GM23338 (cell line): Measurements from ENCODE around the gene MTA1. TPM values are rescaled to one million over a fixed set of nuclear protein-coding genes. Genes with fewer than 3 reads are reported as not detected.

Experiments used
- ATAC-seq: fragments of 200-7000 bp; cut with Tn5 transposase; 3 replicates; pipeline ENCODE4 v1.9.1; 2020
- DNase-seq: peaks from one replicate; pipeline ENCODE4 v3.0.0-alpha.2; 2015; ENCODE audit warnings: low spot score
- H2AFZ ChIP-seq: fragments of 200-600 bp; sonication (generic); 2 replicates; pipeline ENCODE4 v1.8.0; 2016; ENCODE audit warnings: antibody characterized with exemption, mild to moderate bottlenecking, moderate library complexity
- H3F3A ChIP-seq: fragments of 200-600 bp; sonication (generic); replicated peaks from 2 replicates; pipeline ENCODE4 v1.8.0; 2017; ENCODE audit warnings: antibody characterized with exemption, mixed run types, low read depth
- H3K27ac ChIP-seq: fragments of 200-600 bp; sonication (generic); 2 replicates; pipeline ENCODE4 v1.6.1; 2016; ENCODE audit warnings: low read depth
- H3K27me3 ChIP-seq: fragments of 200-600 bp; sonication (generic); 2 replicates; pipeline ENCODE4 v1.8.0; 2016; ENCODE audit warnings: mild to moderate bottlenecking, mixed run types, moderate library complexity; ENCODE audit not compliant: insufficient read depth
- H3K36me3 ChIP-seq: fragments of 200-600 bp; sonication (generic); 2 replicates; pipeline ENCODE4 v1.8.0; 2016; ENCODE audit warnings: mild to moderate bottlenecking; ENCODE audit not compliant: insufficient read depth
- H3K4me1 ChIP-seq: fragments of 200-600 bp; sonication (generic); 2 replicates; pipeline ENCODE4 v1.8.0; 2016; ENCODE audit warnings: mild to moderate bottlenecking, moderate library complexity; ENCODE audit not compliant: insufficient read depth
- H3K4me2 ChIP-seq: fragments of 200-600 bp; sonication (generic); 2 replicates; pipeline ENCODE4 v1.7.1; 2017; ENCODE audit warnings: mixed run types
- H3K4me3 ChIP-seq: fragments of 200-600 bp; sonication (generic); 2 replicates; pipeline ENCODE4 v1.6.1; 2016; ENCODE audit warnings: mixed run types
- H3K79me2 ChIP-seq: fragments of 200-600 bp; sonication (generic); replicated peaks from 2 replicates; pipeline ENCODE4 v1.8.0; 2017; ENCODE audit warnings: mild to moderate bottlenecking; ENCODE audit not compliant: insufficient read depth
- H3K9me2 ChIP-seq: fragments of 200-600 bp; sonication (generic); 2 replicates; pipeline ENCODE4 v1.8.0; 2017; ENCODE audit not compliant: insufficient read depth
- H4K20me1 ChIP-seq: fragments of 200-600 bp; sonication (generic); replicated peaks from 2 replicates; pipeline ENCODE4 v1.8.0; 2017; ENCODE audit warnings: mild to moderate bottlenecking; ENCODE audit not compliant: insufficient read depth
- H3K27ac Mint-ChIP-seq: 2 replicates; pipeline ENCODE4 v1.8.0; 2020; ENCODE audit warnings: inconsistent platforms, mild to moderate bottlenecking, moderate library complexity, mixed read lengths
- H3K27me3 Mint-ChIP-seq: 3 replicates; pipeline ENCODE4 v1.8.0; 2022; ENCODE audit warnings: low read depth, mild to moderate bottlenecking, moderate library complexity, mixed read lengths, inconsistent platforms; ENCODE audit not compliant: insufficient read depth, poor library complexity
- H3K36me3 Mint-ChIP-seq: 3 replicates; pipeline ENCODE4 v1.8.0; 2021; ENCODE audit warnings: low read depth, mild to moderate bottlenecking, inconsistent platforms, moderate library complexity, mixed read lengths
- H3K4me1 Mint-ChIP-seq: 3 replicates; pipeline ENCODE4 v1.8.0; 2020; ENCODE audit warnings: mild to moderate bottlenecking, inconsistent platforms, mixed read lengths
- H3K4me3 Mint-ChIP-seq: 3 replicates; pipeline ENCODE4 v1.8.0; 2021; ENCODE audit warnings: moderate library complexity, mild to moderate bottlenecking, inconsistent platforms, mixed read lengths
- H3K9me3 Mint-ChIP-seq: 3 replicates; pipeline ENCODE4 v1.8.0; 2020; ENCODE audit warnings: moderate library complexity, mild to moderate bottlenecking, inconsistent platforms, mixed read lengths
- CREB1 ChIP-seq: fragments of 250-450 bp; sonication (Bioruptor Pico); IDR thresholded peaks from 2 replicates; pipeline ENCODE4 v1.5.0; 2020; ENCODE audit warnings: low read depth, mild to moderate bottlenecking, moderate library complexity
- CTCF ChIP-seq, 2 experiments: fragments of 200-600 bp in 1 of 2; sonication (generic) in 1 of 2; conservative IDR thresholded peaks; 2 replicates each; pipeline versions ENCODE4 v1.5.1 to v1.6.1; 2016 to 2017; ENCODE audit warnings: antibody characterized with exemption in 2 of 2, low read depth in 2 of 2, mild to moderate bottlenecking in 2 of 2, moderate library complexity in 1 of 2
- ETS1 ChIP-seq: IDR thresholded peaks from 2 replicates; pipeline ENCODE4 v1.6.1; 2016; ENCODE audit warnings: antibody characterized with exemption
- EZH2 ChIP-seq: fragments of 200-600 bp; sonication (generic); IDR thresholded peaks from one replicate; pipeline ENCODE4 v1.8.0; 2017; ENCODE audit warnings: antibody characterized with exemption, mild to moderate bottlenecking, low read depth; ENCODE audit not compliant: unreplicated experiment
- EZH2phosphoT487 ChIP-seq: fragments of 200-600 bp; sonication (generic); IDR thresholded peaks from one replicate; pipeline ENCODE4 v1.8.1; 2018; ENCODE audit warnings: antibody characterized with exemption; ENCODE audit not compliant: unreplicated experiment
- JUNB ChIP-seq: IDR thresholded peaks from one replicate; pipeline ENCODE4 v1.6.1; 2016; ENCODE audit warnings: antibody characterized with exemption; ENCODE audit not compliant: unreplicated experiment
- NANOG ChIP-seq: IDR thresholded peaks from 2 replicates; pipeline ENCODE4 v1.6.1; 2016; ENCODE audit warnings: antibody characterized with exemption, borderline replicate concordance
- POLR2AphosphoS5 ChIP-seq: IDR thresholded peaks from 2 replicates; pipeline ENCODE4 v1.6.1; 2016; ENCODE audit warnings: antibody characterized with exemption, low read depth
- REST ChIP-seq: IDR thresholded peaks from one replicate; pipeline ENCODE4 v1.6.1; 2018; ENCODE audit warnings: antibody characterized with exemption; ENCODE audit not compliant: unreplicated experiment
- STAT1 ChIP-seq: IDR thresholded peaks from one replicate; pipeline ENCODE4 v1.6.1; 2016; ENCODE audit warnings: antibody characterized with exemption; ENCODE audit not compliant: unreplicated experiment
- ZNF114 ChIP-seq: fragments of 250-450 bp; sonication (Bioruptor Pico); IDR thresholded peaks from 2 replicates; pipeline ENCODE4 v1.5.0; 2020; ENCODE audit warnings: mild to moderate bottlenecking, moderate library complexity
- ZNF331 ChIP-seq: fragments of 250-450 bp; sonication (Bioruptor Pico); IDR thresholded peaks from 2 replicates; pipeline ENCODE4 v1.5.0; 2020; ENCODE audit warnings: low read depth, mild to moderate bottlenecking, moderate library complexity
- ZNF462 ChIP-seq: fragments of 250-450 bp; sonication (Bioruptor Pico); IDR thresholded peaks from 2 replicates; pipeline ENCODE4 v1.5.0; 2020; ENCODE audit warnings: mild to moderate bottlenecking, moderate library complexity
- polyA plus RNA-seq: library from polyadenylated mRNA; unstranded; fragments of >200 nt; fragmentation: Nextera tagmentation; extraction: Ambion mirVana; gene quantifications from 2 replicates; pipeline ENCODE4 v1.2.1, GENCODE V29; 2016
- total RNA-seq: library from RNA; depleted of rRNA; stranded (reverse); fragments of >200 nt; shearing (Covaris generic); gene quantifications from 2 replicates; pipeline ENCODE4 v1.2.3, GENCODE V29; 2014

The MTA1 gene
- total and polyA plus RNA-seq, 2 experiments from 2014 or later = 53.3 to 126 TPM

GRCh38 chr14:105412771-105413543 is 6.7 kb upstream of the MTA1 start:
- Histone ChIP-seq H3K27me3 (peaks cover 56% of the 10 kb centered on the region), H4K20me1 (no peaks in the 10 kb centered on the region), H3K36me3 (no peaks in the 10 kb centered on the region), H3K4me1 (peaks cover 11% of the 10 kb centered on the region; the same call in 1 of the 2 replicates), H3K9me2 (no peaks in the 10 kb centered on the region), H3K79me2 (no peaks in the 10 kb centered on the region), H2AFZ (no peak overlapping the region), H3K4me2 (no peak overlapping the region), H3F3A (peaks cover 12% of the 10 kb centered on the region; the same call in 1 of the 2 replicates), H3K4me3 (no peak overlapping the region), H3K27ac (no peak overlapping the region)
- ATAC-seq (no peak), DNase-seq (no peak)
- H3K27me3 Mint-ChIP-seq = peaks cover 50% of the 10 kb centered on the region
- H3K27ac Mint-ChIP-seq = no peak overlapping the region
- no peak overlapping the region for H3K4me3 Mint-ChIP-seq
- TF ChIP-seq STAT1 = no peak
- TF ChIP-seq ZNF462 (CRISPR knock-in tag) = no peak
- no peak for TF ChIP-seq ZNF331 (CRISPR knock-in tag)
- TF ChIP-seq EZH2phosphoT487 = no peak
- TF ChIP-seq EZH2 = no peak
- TF ChIP-seq CREB1 = no peak
- TF ChIP-seq CTCF (conservative IDR thresholded peaks at IDR 0.05; ENCODE audit: low read depth in 2 of 2) = no peak
- no peak for TF ChIP-seq REST
- TF ChIP-seq NANOG = no peak
- no peak for TF ChIP-seq ZNF114 (CRISPR knock-in tag)
- no peak for TF ChIP-seq ETS1
- TF ChIP-seq POLR2AphosphoS5 = no peak
- no peak for TF ChIP-seq JUNB
- H3K9me3 Mint-ChIP-seq = peaks cover 2% of the 10 kb centered on the region; the same call in 1 of the 3 replicates
- peaks cover 18% of the 10 kb centered on the region for H3K4me1 Mint-ChIP-seq
- H3K36me3 Mint-ChIP-seq = peaks cover 7% of the 10 kb centered on the region; the same call in 2 of the 3 replicates
